Osteocyte (in vitro differentiated cells): Measurements from ENCODE around the gene PI4KA. TPM values are rescaled to one million over a fixed set of nuclear protein-coding genes. Genes with fewer than 3 reads are reported as not detected.
A peak's percentile ranks its signal among the peaks of the same experiment; 100 is the strongest.
"Not testable (repeated sequence)": the region's sequence is repeated elsewhere in the genome, so short reads cannot be mapped to it uniquely, and the experiment has no call there.

Experiments
- DNase-seq: peaks from one replicate; pipeline ENCODE4 v3.0.0; 2021; ENCODE audit warnings: mixed read lengths; ENCODE audit not compliant: unreplicated experiment; ENCODE audit errors: extremely low spot score
- H3K27ac Mint-ChIP-seq: one replicate; pipeline ENCODE4 v1.8.0; 2021; ENCODE audit warnings: mild to moderate bottlenecking, mixed read lengths; ENCODE audit not compliant: unreplicated experiment
- H3K27me3 Mint-ChIP-seq: one replicate; pipeline ENCODE4 v1.8.0; 2021; ENCODE audit warnings: mixed read lengths; ENCODE audit not compliant: unreplicated experiment
- H3K36me3 Mint-ChIP-seq: one replicate; pipeline ENCODE4 v1.8.0; 2021; ENCODE audit warnings: mixed read lengths; ENCODE audit not compliant: unreplicated experiment
- H3K4me1 Mint-ChIP-seq: one replicate; pipeline ENCODE4 v1.8.0; 2021; ENCODE audit warnings: mixed read lengths; ENCODE audit not compliant: unreplicated experiment
- H3K4me3 Mint-ChIP-seq: one replicate; pipeline ENCODE4 v1.8.0; 2021; ENCODE audit warnings: mild to moderate bottlenecking, moderate library complexity, mixed read lengths; ENCODE audit not compliant: unreplicated experiment
- H3K9me3 Mint-ChIP-seq: one replicate; pipeline ENCODE4 v1.8.0; 2021; ENCODE audit warnings: mixed read lengths; ENCODE audit not compliant: unreplicated experiment
- CTCF ChIP-seq: fragments of 200-600 bp; sonication (generic); IDR thresholded peaks from 2 replicates; pipeline ENCODE4 v1.5.0; 2021; ENCODE audit warnings: antibody characterized with exemption, mild to moderate bottlenecking, moderate library complexity
- total RNA-seq: library from RNA; stranded (reverse); gene quantifications from 2 replicates; pipeline ENCODE4 v1.2.1, GENCODE V29; 2021

The PI4KA gene
- total RNA-seq, 1 donor from 2014 or later: 108 TPM

GRCh38 chr22:20703414-20703806 is 155.2 kb downstream of the PI4KA start:
- not testable (repeated sequence) for H3K27ac Mint-ChIP-seq, H3K27me3 Mint-ChIP-seq, H3K9me3 Mint-ChIP-seq, DNase-seq, H3K36me3 Mint-ChIP-seq
- H3K4me1 Mint-ChIP-seq: peaks cover 10% of the 10 kb centered on the region
- H3K4me3 Mint-ChIP-seq: peak overlapping the region; percentile 91

GRCh38 chr22:20702546-20703413 is 155.8 kb downstream of the PI4KA start:
- H3K36me3 Mint-ChIP-seq, H3K27me3 Mint-ChIP-seq, H3K9me3 Mint-ChIP-seq: not testable (repeated sequence)
- DNase-seq: peak; percentile 98
- Mint-ChIP-seq H3K4me1 (peaks cover 10% of the 10 kb centered on the region), H3K27ac (peak overlapping the region; percentile 86), H3K4me3 (peak overlapping the region; percentile 91)

- H3K4me1 Mint-ChIP-seq: peaks cover 13% of the 10 kb centered on the region
- H3K9me3 Mint-ChIP-seq, H3K36me3 Mint-ChIP-seq, H3K27me3 Mint-ChIP-seq, DNase-seq: not testable (repeated sequence)
- peak overlapping the region; percentile 91 for H3K4me3 Mint-ChIP-seq
- peak overlapping the region; percentile 41 for H3K27ac Mint-ChIP-seq
Observed at GRCh38 chr22:20702175-20702545, 156.5 kb downstream of the PI4KA start.

- H3K27ac Mint-ChIP-seq, DNase-seq: not testable (repeated sequence)
- peak overlapping the region; percentile 91 for H3K4me3 Mint-ChIP-seq
Observed at GRCh38 chr22:20701680-20702136, 156.9 kb downstream of the PI4KA start.

GRCh38 chr22:20700347-20700746 is 158.3 kb downstream of the PI4KA start:
- H3K36me3 Mint-ChIP-seq, H3K4me3 Mint-ChIP-seq, H3K27me3 Mint-ChIP-seq, H3K27ac Mint-ChIP-seq, DNase-seq, H3K9me3 Mint-ChIP-seq: not testable (repeated sequence)
- peaks cover 15% of the 10 kb centered on the region for H3K4me1 Mint-ChIP-seq

More at GRCh38 chr22:20701680-20702136, 156.9 kb downstream of the PI4KA start:
- not testable (repeated sequence) for H3K27me3 Mint-ChIP-seq, H3K9me3 Mint-ChIP-seq, H3K36me3 Mint-ChIP-seq
- peaks cover 15% of the 10 kb centered on the region for H3K4me1 Mint-ChIP-seq

GRCh38 chr22:20699856-20700255 is 158.8 kb downstream of the PI4KA start:
- not testable (repeated sequence) for H3K4me3 Mint-ChIP-seq, H3K27me3 Mint-ChIP-seq, H3K36me3 Mint-ChIP-seq, H3K9me3 Mint-ChIP-seq, H3K27ac Mint-ChIP-seq
- peak; percentile 15 for DNase-seq
- H3K4me1 Mint-ChIP-seq: peaks cover 15% of the 10 kb centered on the region

GRCh38 chr22:20697481-20698113 is 161.0 kb downstream of the PI4KA start:
- H3K27me3 Mint-ChIP-seq, H3K36me3 Mint-ChIP-seq, H3K4me3 Mint-ChIP-seq, H3K4me1 Mint-ChIP-seq, H3K9me3 Mint-ChIP-seq: not testable (repeated sequence)
- peak overlapping the region; percentile 75 for H3K27ac Mint-ChIP-seq
- DNase-seq: peak; percentile 95
- TF ChIP-seq CTCF: peak; percentile 82

GRCh38 chr22:20696056-20696455 is 162.6 kb downstream of the PI4KA start:
- not testable (repeated sequence) for H3K4me1 Mint-ChIP-seq, H3K4me3 Mint-ChIP-seq, H3K27ac Mint-ChIP-seq, H3K9me3 Mint-ChIP-seq, H3K27me3 Mint-ChIP-seq, H3K36me3 Mint-ChIP-seq
- DNase-seq: peak; percentile 19

GRCh38 chr22:20695205-20695604 is 163.4 kb downstream of the PI4KA start:
- not testable (repeated sequence) for H3K9me3 Mint-ChIP-seq, H3K4me1 Mint-ChIP-seq, H3K4me3 Mint-ChIP-seq, H3K27me3 Mint-ChIP-seq, H3K36me3 Mint-ChIP-seq, H3K27ac Mint-ChIP-seq
- peak; percentile 51 for DNase-seq

- DNase-seq: peak; percentile 56
- not testable (repeated sequence) for H3K9me3 Mint-ChIP-seq, H3K4me3 Mint-ChIP-seq, H3K4me1 Mint-ChIP-seq, H3K36me3 Mint-ChIP-seq, H3K27me3 Mint-ChIP-seq, H3K27ac Mint-ChIP-seq
Observed at GRCh38 chr22:20694256-20694655, 164.4 kb downstream of the PI4KA start.

GRCh38 chr22:20692926-20693325 is 165.7 kb downstream of the PI4KA start:
- not testable (repeated sequence) for H3K27ac Mint-ChIP-seq, H3K4me3 Mint-ChIP-seq, DNase-seq, H3K36me3 Mint-ChIP-seq, H3K9me3 Mint-ChIP-seq, H3K27me3 Mint-ChIP-seq, H3K4me1 Mint-ChIP-seq
